ENCODE results near the gene ETFB.

GRCh38 chr19:51392701-51393100 is 26.5 kb upstream of the ETFB start:
- TF ChIP-seq POLR2AphosphoS5 (IDR thresholded peaks at IDR 0.05) (no peak), EP300 (IDR thresholded peaks at IDR 0.05) (no peak), CTCF (IDR thresholded peaks at IDR 0.05) (no peak)
